Measurements from ENCODE around the gene SLC7A9. TPM values are rescaled to one million over a fixed set of nuclear protein-coding genes. Genes with fewer than 3 reads are reported as not detected.

Gene SLC7A9
- polyA plus RNA-seq, 1 of the 3 experiments (the other 2 are of a cell fraction), result not detected

DNA sequence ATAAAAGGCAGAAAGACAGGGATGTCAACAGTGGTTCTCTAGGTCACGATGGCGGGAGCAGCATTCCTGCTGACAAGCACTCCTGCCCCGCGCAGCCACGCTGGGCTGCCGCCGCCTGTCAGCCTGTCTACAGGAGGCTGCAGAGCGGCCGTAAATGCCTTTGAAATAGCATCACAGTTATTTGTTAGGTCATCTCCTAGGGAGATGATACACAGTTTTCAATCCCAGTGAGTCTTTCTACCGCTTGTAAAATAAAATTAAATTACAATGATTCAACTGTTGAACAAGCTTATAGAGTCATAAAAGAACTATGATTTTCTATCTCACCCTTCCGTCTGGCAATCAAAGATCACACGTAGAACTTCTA is 7.3 kb upstream of the SLC7A9 start:
- H3K4me1 ChIP-seq (ENCODE audit: control insufficient read depth in 1 of 2, insufficient read depth in 2 of 2, low read depth in 1 of 2, low read length in 1 of 2), result no peaks in the 10 kb centered on the region
- H3F3A ChIP-seq (replicated peaks; ENCODE audit: insufficient read depth), result no peaks in the 10 kb centered on the region
- no peaks in the 10 kb centered on the region for H3K79me2 ChIP-seq (ENCODE audit: insufficient read depth)
- no peak overlapping the region for H3K27ac ChIP-seq (ENCODE audit: low read depth in 2 of 2, low read length in 1 of 2)
- no peak overlapping the region for H3K4me2 ChIP-seq
- H3K36me3 ChIP-seq (replicated peaks in 1 of 2; ENCODE audit: control insufficient read depth in 1 of 2, insufficient read depth in 2 of 2, low read length in 1 of 2), result no peaks in the 10 kb centered on the region
- H2AFZ ChIP-seq (ENCODE audit: low read depth), result no peak overlapping the region
- ChIA-PET POLR2A (no interaction called here), CTCF (no interaction called here)
- no peaks in the 10 kb centered on the region for H3K9me2 ChIP-seq
- H3K9ac ChIP-seq, result no peak overlapping the region
- no peaks in the 10 kb centered on the region for H3K9me3 ChIP-seq
- H4K20me1 ChIP-seq (ENCODE audit: insufficient read depth), result no peaks in the 10 kb centered on the region
- no peak for DNase-seq
- TF ChIP-seq RAD21 (IDR thresholded peaks at IDR 0.05; ENCODE audit: low read length) (no peak), EP300 (IDR thresholded peaks at IDR 0.05; ENCODE audit: borderline replicate concordance in 1 of 2, low read depth in 1 of 2, low read length in 1 of 2) (no peak), NFIC (IDR thresholded peaks at IDR 0.05; ENCODE audit: borderline replicate concordance) (no peak), TCF12 (IDR thresholded peaks at IDR 0.05) (no peak), POLR2AphosphoS5 (IDR thresholded peaks at IDR 0.05; ENCODE audit: low read depth, low read length) (no peak), SIN3A (IDR thresholded peaks at IDR 0.05; ENCODE audit: borderline replicate concordance, low read depth, low read length) (no peak), ELF1 (IDR thresholded peaks at IDR 0.05) (no peak), SMC3 (IDR thresholded peaks at IDR 0.05; ENCODE audit: low read depth, low read length) (no peak), RFX5 (IDR thresholded peaks at IDR 0.05; ENCODE audit: low read length) (no peak), YY1 (IDR thresholded peaks at IDR 0.05; ENCODE audit: low read depth) (no peak), GABPA (IDR thresholded peaks at IDR 0.05; ENCODE audit: low read depth) (no peak), TAF1 (IDR thresholded peaks at IDR 0.05; ENCODE audit: borderline replicate concordance, low read depth, low read length) (no peak), RXRA (IDR thresholded peaks at IDR 0.05; ENCODE audit: borderline replicate concordance, low read depth) (no peak), FOSL2 (IDR thresholded peaks at IDR 0.05; ENCODE audit: borderline replicate concordance, low read depth) (no peak)
- TF ChIP-seq, protein P1, sequence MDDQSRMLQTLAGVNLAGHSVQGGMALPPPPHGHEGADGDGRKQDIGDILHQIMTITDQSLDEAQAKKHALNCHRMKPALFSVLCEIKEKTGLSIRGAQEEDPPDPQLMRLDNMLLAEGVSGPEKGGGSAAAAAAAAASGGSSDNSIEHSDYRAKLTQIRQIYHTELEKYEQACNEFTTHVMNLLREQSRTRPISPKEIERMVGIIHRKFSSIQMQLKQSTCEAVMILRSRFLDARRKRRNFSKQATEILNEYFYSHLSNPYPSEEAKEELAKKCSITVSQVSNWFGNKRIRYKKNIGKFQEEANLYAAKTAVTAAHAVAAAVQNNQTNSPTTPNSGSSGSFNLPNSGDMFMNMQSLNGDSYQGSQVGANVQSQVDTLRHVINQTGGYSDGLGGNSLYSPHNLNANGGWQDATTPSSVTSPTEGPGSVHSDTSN (IDR thresholded peaks at IDR 0.05), result no peak
- TF ChIP-seq, protein P2, sequence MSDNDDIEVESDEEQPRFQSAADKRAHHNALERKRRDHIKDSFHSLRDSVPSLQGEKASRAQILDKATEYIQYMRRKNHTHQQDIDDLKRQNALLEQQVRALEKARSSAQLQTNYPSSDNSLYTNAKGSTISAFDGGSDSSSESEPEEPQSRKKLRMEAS (IDR thresholded peaks at IDR 0.05; ENCODE audit: low read depth), result no peak
- TF ChIP-seq, protein P3, sequence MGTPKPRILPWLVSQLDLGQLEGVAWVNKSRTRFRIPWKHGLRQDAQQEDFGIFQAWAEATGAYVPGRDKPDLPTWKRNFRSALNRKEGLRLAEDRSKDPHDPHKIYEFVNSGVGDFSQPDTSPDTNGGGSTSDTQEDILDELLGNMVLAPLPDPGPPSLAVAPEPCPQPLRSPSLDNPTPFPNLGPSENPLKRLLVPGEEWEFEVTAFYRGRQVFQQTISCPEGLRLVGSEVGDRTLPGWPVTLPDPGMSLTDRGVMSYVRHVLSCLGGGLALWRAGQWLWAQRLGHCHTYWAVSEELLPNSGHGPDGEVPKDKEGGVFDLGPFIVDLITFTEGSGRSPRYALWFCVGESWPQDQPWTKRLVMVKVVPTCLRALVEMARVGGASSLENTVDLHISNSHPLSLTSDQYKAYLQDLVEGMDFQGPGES (IDR thresholded peaks at IDR 0.05; ENCODE audit: low read depth, low read length), result no peak
- TF ChIP-seq, protein P4, sequence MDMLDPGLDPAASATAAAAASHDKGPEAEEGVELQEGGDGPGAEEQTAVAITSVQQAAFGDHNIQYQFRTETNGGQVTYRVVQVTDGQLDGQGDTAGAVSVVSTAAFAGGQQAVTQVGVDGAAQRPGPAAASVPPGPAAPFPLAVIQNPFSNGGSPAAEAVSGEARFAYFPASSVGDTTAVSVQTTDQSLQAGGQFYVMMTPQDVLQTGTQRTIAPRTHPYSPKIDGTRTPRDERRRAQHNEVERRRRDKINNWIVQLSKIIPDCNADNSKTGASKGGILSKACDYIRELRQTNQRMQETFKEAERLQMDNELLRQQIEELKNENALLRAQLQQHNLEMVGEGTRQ (IDR thresholded peaks at IDR 0.05; ENCODE audit: borderline replicate concordance, low read depth, low read length), result no peak
- H3K27me3 ChIP-seq (ENCODE audit: insufficient read depth), result no peaks in the 10 kb centered on the region
- no peak overlapping the region for H3K4me3 ChIP-seq (ENCODE audit: low read depth in 2 of 2, low read length in 1 of 2)
- 81% methylated on average over 12 of the region's 12 CpGs for WGBS (ENCODE audit: low lambda C conversion rate)

Data from SK-N-SH (cell line).